ENCODE results near the gene IQGAP2. TPM values are rescaled to one million over a fixed set of nuclear protein-coding genes. Genes with fewer than 3 reads are reported as not detected.

IQGAP2 gene
- total and polyA plus RNA-seq, 2 of the 8 experiments (the other 6 are each of a cell fraction or from before 2014, with no cell fraction given) = 19.7 to 66.0 TPM

DNA sequence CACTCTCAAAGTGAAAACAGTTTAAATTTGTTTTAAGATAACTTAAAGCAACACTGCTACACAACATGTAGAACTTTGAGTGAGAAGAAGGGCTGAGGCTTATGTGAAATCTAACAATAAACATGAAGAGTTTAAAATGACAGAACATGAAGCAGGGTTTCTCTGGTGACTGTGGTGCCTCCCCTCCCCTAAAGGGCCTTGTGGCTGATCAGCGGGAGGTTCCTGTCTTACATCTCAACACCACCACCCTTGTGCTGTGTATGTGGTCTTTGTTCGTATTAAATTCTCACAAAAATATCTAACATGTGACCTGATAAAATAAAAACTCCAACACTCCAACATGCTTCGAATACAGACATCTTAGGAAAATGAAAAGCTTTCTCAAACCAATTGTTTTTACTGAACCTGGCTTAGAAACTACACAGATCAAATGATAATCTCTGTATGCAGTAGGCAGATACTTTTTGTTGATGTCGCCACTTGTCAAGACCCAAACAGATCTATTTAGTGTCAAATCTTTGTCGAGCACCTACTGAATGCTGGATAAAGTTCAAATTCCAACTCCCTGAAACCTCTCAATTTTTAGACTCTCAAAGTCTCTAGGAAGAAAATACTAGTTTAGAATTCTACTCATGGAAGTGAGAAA, 9.9 kb upstream of the IQGAP2 start:
- no peak for DNase-seq (ENCODE audit: low read depth in 1 of 2, low spot score in 2 of 2)
- no peaks in the 10 kb centered on the region for H3K36me3 ChIP-seq (ENCODE audit: control insufficient read depth in 2 of 4, insufficient read depth in 4 of 4, low read length in 3 of 4)
- no peak overlapping the region for H3K4me3 ChIP-seq (ENCODE audit: extremely low read depth in 1 of 4, insufficient read depth in 2 of 4, low read depth in 3 of 4, low read length in 4 of 4)
- H3K79me1 ChIP-seq (ENCODE audit: low read depth, low read length) = no peaks in the 10 kb centered on the region
- H3K56ac ChIP-seq (replicated peaks; ENCODE audit: insufficient read length, low read depth, low read length) = no peak overlapping the region
- H2AFZ ChIP-seq (ENCODE audit: low read length) = peak overlapping the region; percentile 48; the same call in 1 of the 2 replicates
- H3K79me2 ChIP-seq (ENCODE audit: control insufficient read depth in 1 of 2, insufficient read depth in 2 of 2, low read length in 2 of 2) = no peaks in the 10 kb centered on the region
- H3K18ac ChIP-seq (ENCODE audit: extremely low read depth, low read length) = no peak overlapping the region
- no peak overlapping the region for H3K4me2 ChIP-seq (ENCODE audit: insufficient read depth in 1 of 2, low read depth in 2 of 2, low read length in 2 of 2)
- H3K4me1 ChIP-seq (replicated peaks in 1 of 4; ENCODE audit: control insufficient read depth in 3 of 4, insufficient read depth in 4 of 4, low read length in 3 of 4) = peaks cover 0 to 4% (median 3%) of the 10 kb centered on the region in 4 experiments; a peak in 3 of 7 replicates
- FAIRE-seq = no peak
- no peak overlapping the region for H2BK5ac ChIP-seq (ENCODE audit: low read depth, low read length)
- no peak overlapping the region for H2AK5ac ChIP-seq (ENCODE audit: low read depth, low read length)
- H4K91ac ChIP-seq (replicated peaks; ENCODE audit: insufficient read length, low read length) = no peak overlapping the region
- H3K23ac ChIP-seq (ENCODE audit: insufficient read length) = no peak overlapping the region
- no peak overlapping the region for H2BK20ac ChIP-seq (ENCODE audit: low read length)
- WGBS, 2 experiments (ENCODE audit: extremely low coverage in 1 of 2, insufficient coverage in 1 of 2, insufficient read length in 1 of 2, insufficient replicate concordance in 2 of 2, low coverage in 1 of 2, low lambda C conversion rate in 2 of 2, missing lambda C conversion rate in 1 of 2) = 80% methylated on average over 5 of the region's 5 CpGs; no CpG with 5 or more reads in 1 of the 2 experiments
- ChIA-PET CTCF (ENCODE audit: partially characterized antibody) (interaction anchor here (0.6 to 1.8 kb wide), 4 partner anchors 10 to 710 kb away, joined by 3 to 4 read pairs (median 3); partner anchors contain the start of gene IQGAP2), POLR2A (ENCODE audit: partially characterized antibody) (no interaction called here)
- no peak overlapping the region for H3K4ac ChIP-seq (replicated peaks; ENCODE audit: insufficient read length, low read depth, low read length)
- H3K23me2 ChIP-seq (ENCODE audit: low read depth, low read length) = no peaks in the 10 kb centered on the region
- no peak overlapping the region for H3K27ac ChIP-seq (ENCODE audit: low read depth, low read length)
- H3K14ac ChIP-seq (ENCODE audit: insufficient read length) = no peak overlapping the region
- H4K8ac ChIP-seq (ENCODE audit: extremely low read depth, insufficient read depth, low read length) = no peak overlapping the region
- H3K27me3 ChIP-seq (replicated peaks in 1 of 4; ENCODE audit: control insufficient read depth in 3 of 4, extremely low read depth in 1 of 4, insufficient read depth in 3 of 4, low read length in 3 of 4) = no peaks in the 10 kb centered on the region
- H2BK120ac ChIP-seq (replicated peaks; ENCODE audit: low read depth, low read length) = no peak overlapping the region
- H4K5ac ChIP-seq (ENCODE audit: insufficient read length, low read depth, low read length) = no peak overlapping the region
- H2BK15ac ChIP-seq (ENCODE audit: low read length) = no peak overlapping the region
- no peak overlapping the region for H3K9ac ChIP-seq (replicated peaks in 1 of 4; ENCODE audit: extremely low read depth in 1 of 4, low read depth in 3 of 4, low read length in 3 of 4)
- no peak overlapping the region; the same call in 1 of the 2 replicates for H2BK12ac ChIP-seq (ENCODE audit: low read depth, low read length)
- H4K20me1 ChIP-seq (replicated peaks in 1 of 2; ENCODE audit: control insufficient read depth in 1 of 2, insufficient read depth in 2 of 2, low read length in 2 of 2) = no peaks in the 10 kb centered on the region
- no peaks in the 10 kb centered on the region for H3K9me3 ChIP-seq (ENCODE audit: insufficient read depth in 2 of 2, low read depth in 1 of 2, low read length in 1 of 2)
- TF ChIP-seq SIX5 (IDR thresholded peaks at IDR 0.05; ENCODE audit: low read depth, low read length) = no peak

Data from H1 (cell line).